ENCODE measurements around the gene KRT5.

The KRT5 gene

DNA sequence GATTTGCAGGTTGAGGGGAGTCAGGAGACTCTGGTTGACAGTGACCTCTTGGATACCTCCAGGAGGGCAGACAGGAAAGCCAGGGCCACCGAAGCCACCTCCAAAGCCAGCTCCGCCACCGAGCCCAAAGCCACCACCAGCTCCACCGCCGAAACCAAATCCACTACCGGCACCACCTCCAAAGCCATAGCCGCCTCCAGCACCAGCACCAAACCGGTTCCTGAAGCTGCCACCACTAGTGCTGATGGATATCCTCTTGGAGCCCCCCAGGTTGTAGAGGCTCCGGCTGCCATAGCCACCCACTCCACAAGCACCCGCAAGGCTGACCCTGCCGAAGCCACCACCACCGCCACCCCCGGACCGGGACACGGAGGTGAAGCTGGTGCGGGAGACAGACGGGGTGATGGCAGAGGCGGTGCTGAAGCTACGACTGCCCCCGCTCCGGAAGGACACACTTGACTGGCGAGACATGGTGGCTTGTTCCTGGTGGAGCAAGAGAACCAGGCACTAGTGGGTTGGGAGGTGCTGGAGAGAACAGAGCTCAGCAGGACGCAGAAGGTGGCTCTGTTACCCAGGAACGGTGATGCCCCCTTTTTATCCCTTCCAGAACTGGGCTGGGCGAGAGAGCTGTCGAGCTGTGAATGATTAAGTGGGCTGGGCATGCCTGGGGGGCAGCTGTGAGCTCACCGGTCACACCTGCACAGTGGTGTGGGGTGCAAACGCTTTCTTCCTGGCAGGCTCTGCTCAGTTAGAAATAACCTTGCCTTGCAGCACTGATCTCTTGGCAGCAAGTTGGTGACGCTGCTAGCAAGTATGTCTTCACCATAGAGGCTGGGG lies at the start of gene KRT5:
Gene KRT5 (minus strand): TSS at position 569 of the 837 bp plus-strand sequence. CDS start 98 bp downstream, at position 471.
- DNase-seq (ENCODE audit: low read depth in 3 of 3): no peak

DNA sequence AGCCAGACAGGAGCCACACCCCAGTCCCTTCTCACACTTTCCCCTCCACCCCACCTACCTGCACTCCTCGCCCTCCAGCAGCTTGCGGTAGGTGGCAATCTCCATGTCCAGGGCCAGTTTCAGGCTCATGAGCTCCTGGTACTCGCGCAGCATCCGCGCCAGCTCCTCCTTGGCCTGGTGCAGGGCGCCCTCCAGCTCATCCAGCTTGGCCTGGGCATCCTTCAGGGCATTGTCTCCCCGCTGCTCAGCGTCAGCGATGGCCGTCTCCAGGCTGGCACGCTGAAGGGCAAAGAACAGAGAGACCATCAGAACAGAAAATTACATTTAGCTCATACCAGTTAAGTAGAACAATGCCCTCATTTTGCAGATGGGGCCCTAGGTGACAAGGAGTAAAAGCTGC lies 47.9 kb upstream of the KRT5 start:
- DNase-seq (ENCODE audit: low read depth in 3 of 3): no peak

DNA sequence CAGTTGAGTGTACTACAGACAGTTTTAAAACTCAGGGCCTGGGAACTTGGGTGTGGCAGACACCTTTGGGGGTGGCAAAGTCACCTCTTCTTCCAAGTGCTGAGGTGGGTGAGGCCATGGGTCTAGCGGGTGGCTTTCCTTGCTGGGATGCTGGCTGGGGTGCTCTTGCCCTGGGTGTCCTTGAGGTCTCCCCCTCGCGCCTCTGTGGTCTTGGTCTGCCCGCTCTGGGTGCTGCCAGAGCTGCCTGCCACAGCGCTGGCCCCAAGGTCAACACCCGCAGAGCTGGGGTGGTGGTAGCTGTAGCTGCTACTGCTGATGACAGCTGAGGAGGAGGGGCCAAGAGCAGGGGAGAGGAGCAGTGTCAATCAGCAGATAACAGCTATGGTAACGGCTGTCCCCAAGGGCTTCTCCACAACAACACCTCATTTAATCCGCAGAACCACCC lies 46.7 kb upstream of the KRT5 start:
- no peak for DNase-seq (ENCODE audit: low read depth in 3 of 3)

DNA sequence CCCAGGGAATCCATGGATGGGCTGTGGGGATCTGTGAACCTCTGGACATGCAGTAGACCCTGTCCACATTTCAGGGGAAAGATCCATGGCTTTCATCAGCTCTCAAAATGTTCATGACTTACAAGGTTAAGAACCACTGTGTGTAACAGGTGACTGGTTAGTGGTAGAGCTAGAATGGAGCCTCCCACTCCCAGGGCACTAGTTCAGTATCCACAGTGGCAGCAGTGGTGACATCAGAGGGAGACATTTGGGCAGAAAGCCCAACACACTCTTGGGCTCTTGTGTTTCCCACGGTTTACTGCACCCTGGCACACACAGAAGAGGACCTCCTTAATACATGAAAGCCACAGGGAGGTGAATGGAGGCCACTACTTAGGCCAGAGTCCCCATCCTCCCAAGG lies 44.4 kb upstream of the KRT5 start:
- no peak for DNase-seq (ENCODE audit: low read depth in 3 of 3)

DNA sequence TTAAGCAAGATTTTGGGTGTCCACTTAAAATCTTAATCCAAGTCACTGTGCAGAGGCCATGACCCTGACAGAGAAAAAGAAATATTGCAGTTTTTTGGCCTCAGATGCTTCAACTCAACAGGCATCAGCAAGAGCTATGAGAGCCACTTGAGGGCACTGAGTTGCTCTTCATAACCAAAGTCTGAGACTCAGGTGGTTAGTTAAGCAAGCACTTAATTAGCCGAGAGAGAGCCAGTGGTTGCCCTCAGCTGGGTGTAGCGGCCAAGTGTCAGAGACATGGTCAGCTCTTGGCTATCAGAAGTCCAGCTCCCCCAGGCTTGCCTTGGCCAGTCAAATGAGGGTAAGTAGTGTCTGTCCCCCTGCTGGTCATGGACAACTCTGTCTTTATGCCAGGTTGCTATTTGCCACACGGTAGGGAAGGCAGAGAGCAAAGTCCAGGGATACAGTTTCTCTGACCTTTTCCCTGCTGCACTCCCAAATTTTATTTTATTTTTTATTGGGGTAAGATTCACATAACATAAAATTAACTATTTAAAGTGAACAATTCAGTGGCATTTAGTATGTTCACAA lies 41.8 kb upstream of the KRT5 start:
- DNase-seq (ENCODE audit: low read depth in 3 of 3): no peak

- DNase-seq (ENCODE audit: low read depth in 3 of 3): no peak
Measured at GRCh38 chr12:52559979-52560378, 39.8 kb upstream of the KRT5 start.

- no peak for DNase-seq (ENCODE audit: low read depth in 3 of 3)
Measured at GRCh38 chr12:52558781-52559445, 38.7 kb upstream of the KRT5 start.

DNA sequence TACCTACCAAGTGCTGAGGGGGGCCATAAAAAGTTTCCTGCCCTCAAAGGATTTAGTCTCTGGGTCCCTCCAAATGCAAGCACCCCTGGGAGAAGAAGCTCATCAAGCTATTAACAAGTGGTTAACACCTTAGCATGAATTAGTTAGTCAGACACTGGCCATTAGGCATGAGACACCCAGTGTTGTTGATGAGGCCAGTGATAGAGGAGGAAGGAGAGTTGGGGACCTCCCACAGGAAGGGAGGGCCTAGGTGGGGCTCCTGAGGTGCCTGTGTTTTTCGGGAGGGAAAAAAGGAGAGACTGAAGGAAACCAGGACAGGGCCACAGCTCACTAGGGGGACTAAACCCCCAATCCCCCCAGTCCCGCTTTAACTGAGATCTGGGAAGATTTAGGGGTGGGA lies 37.3 kb upstream of the KRT5 start:
- no peak for DNase-seq (ENCODE audit: low read depth in 3 of 3)

GRCh38 chr12:52555577-52555976 lies 35.4 kb upstream of the KRT5 start:
- DNase-seq (ENCODE audit: low read depth in 3 of 3): no peak

- no peak for DNase-seq (ENCODE audit: low read depth in 3 of 3)
Measured at GRCh38 chr12:52552681-52553195, 32.5 kb upstream of the KRT5 start, which contains the start of gene KRT71. KRT71 (minus strand) TSS chr12:52553145; CDS start chr12:52553077, 68 bp downstream.

DNA sequence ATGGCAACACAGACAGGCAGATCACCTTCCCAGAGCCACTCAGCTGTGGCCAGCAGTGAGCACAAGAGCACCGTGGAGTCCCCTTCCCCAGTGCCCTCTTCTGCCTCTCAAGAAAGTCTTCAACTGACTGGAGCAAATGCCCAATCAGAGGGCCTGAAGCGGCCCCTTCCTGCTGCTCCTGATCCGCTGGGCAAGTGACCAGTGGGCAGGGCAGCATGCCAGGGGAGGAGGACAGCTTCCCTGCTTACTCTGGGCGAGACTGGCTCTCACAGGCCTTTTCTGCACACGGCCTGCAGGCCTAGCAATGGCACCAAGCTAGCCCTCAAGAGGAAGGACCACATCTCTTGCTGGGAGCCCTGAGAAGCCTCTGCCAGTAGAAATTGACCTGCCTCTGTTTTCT lies 31.9 kb upstream of the KRT5 start:
- DNase-seq (ENCODE audit: low read depth in 3 of 3): no peak

DNA sequence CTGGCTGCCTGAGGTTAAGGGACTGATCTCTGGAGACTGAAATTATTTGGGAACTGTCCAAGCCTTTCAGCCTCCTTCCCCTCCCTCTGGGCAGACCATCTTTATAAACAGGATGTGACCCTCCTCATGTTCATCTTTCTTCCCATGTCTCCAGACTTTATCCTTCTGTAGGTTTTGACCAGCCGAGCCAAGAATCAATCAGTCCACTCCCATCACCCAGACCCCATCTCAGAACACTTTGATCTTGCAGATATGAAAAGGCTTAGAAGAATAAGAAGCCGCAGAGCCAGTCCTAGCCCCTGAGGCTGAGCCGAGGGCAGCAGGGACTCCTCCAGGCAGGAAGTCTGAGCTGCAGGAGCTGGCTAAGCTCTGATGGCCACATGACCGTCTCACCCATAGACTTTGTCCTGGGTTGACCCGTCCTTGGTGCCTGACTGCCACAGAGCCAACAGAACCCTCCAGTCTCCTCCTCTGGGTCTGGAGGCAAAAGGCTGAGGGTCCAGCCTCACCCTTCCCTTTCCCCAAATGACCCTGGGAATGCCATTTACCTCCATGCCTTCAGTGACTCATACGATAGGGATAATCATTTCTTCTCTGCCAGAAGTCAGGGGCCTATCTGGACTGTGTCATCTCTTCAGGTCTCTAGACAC lies 31.1 kb upstream of the KRT5 start:
- DNase-seq (ENCODE audit: low read depth in 3 of 3): no peak

DNA sequence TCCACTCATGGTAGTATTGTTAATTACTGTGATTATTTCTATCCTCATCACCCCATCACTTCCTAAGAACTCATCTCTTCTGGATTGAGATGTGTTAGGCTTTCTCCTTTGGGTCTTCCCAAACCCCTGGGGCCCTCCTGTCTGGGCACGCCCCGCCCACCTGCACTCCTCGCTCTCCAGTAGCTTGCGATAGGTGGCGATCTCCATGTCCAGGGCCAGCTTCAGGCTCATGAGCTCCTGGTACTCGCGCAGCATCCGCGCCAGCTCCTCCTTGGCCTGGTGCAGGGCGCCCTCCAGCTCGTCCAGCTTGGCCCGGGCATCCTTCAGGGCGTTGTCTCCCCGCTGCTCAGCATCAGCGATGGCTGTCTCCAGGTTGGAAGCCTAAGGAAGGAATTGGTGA lies 25.9 kb upstream of the KRT5 start:
- no peak for DNase-seq (ENCODE audit: low read depth in 3 of 3)

- no peak for DNase-seq (ENCODE audit: low read depth in 3 of 3)
Measured at GRCh38 chr12:52543985-52544883, 24.0 kb upstream of the KRT5 start.

- no peak for DNase-seq (ENCODE audit: low read depth in 3 of 3)
Measured at GRCh38 chr12:52542785-52543318, 22.7 kb upstream of the KRT5 start.

GRCh38 chr12:52542157-52542556 lies 22.0 kb upstream of the KRT5 start:
- no peak for DNase-seq (ENCODE audit: low read depth in 3 of 3)

DNA sequence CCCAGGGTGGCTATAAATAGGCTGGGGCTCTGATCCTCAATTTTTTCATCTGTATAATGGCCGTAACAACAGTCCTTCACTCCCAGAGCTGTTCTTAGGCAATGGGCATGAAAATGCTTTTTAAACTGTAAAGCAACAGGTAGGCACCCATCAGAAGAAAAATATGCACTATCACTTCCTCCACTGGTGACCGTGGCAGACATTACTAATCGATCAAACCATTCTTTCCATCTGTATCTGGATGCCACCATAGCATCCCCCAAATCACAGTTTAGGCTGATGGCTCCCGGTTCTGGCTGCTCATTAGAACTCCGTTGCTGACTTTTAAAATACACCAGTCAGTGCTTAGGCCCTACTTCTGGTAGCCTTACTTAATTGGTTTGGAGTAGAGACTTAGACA lies 21.5 kb upstream of the KRT5 start:
- no peak for DNase-seq (ENCODE audit: low read depth in 3 of 3)

DNA sequence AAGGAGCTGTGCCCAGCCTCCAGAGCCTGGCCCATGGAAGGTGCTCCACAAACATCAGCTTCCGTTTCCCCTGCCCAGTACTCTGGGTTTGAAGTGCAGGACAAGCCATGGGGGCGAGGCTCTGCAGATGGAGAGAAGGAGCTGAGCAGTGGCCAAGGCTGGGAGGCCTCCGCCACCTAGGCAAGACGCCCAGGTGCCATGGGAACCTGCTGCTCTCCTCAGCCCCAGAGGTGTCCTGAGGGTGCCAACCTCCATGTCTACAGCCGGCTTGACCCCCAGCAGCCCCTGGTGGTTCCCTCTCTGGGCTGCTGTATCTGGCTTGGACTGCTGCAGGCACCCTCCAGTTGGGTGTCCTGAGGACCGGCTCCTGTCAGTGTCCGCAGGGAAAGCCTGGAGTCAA lies 20.3 kb upstream of the KRT5 start:
- DNase-seq (ENCODE audit: low read depth in 3 of 3): no peak

DNA sequence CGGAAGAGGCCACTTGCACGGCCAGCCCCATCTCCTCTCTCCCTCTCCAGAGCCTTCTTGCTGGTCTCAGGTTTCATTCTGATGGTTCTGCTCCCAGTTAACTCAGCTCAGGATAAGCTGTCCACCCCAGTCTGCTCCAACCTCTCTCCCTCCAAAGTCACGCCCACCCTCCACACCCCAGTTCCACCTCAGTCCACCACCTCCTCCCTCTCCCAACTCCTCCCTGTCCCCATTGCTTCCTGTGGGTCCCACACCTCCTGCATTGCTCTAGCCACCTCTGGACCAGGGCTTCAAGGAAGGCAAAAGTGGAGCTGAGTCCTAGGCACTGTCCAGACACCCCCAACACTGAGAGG lies 19.6 kb upstream of the KRT5 start:
- DNase-seq (ENCODE audit: low read depth in 3 of 3): no peak

DNA sequence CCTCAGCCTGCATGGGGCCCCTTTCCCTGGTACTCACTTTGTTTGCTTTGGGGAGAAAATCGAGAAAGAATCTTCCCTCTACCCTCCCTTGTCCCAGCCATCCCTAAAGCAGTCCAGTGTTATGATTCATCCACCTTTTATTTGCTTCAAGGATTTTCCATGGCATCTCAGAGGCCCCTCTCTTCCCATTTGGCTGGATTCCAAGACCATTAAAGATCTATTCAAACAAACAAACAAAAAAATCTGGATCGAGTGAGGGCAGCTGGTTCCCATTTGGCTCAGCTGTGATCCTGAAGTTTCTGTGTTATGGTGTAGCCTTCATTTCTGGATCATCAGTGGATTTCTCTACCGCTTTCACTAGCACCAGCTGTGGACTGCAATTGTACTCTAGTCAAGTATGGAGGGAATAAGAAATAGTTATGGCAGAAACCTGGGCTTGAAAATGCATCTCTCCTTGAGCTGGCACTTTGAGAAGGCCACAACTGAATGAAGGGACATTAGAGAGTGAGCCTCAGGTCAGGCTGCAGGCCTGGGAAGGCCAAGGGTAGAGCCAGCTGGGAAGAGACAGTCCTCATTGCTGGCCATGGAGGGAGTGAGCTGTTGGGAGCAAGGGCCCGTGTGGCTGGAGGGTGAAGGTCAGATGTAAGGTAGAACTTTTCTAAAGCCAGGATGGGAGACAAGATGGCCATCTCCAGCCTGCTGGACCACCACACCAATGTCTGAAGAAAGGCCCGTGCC lies 19.1 kb upstream of the KRT5 start:
- DNase-seq (ENCODE audit: low read depth in 3 of 3): no peak
